ENCODE results near the gene JOSD1.

JOSD1 gene

DNA sequence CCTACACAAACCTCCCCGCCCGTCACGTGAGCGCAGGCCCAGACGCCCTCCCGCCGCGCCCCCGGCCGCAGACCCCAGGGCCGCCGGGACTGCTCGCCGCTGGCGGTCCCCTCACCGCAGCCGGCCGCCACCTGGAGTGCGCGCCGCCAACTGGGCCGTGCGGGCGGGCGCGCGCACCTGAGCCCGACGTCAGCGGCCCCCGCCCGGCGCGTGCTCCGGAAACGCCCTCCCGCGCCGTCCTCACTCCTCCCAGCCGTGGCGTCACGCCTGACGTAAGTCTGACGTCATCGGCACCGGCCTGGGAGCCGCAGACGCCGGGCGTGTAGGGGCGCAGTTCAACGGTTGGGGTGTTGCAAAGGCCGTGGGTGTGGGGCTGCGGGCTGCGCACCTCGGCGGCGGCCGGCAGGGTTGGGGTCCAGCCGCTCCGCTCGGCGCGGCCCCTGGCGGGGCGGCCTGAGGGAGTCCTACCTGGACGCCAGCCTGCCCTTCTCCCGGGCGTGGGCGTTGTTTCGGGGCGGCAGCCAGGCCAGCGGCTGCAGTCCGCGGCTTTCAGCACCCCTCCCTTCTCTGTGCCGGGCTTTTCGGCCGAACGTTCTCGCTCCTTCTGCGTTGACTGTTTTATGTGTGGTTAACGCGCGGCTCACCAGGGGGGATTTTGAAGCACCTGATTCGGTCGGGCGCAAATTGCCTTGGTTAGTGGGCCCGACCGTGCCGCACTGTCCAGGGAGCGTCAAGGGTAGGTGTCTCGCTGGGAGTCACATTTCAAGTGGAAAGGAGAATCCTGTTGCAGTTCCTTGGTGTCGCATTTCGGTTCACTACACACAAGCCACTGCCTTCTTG, at the start of gene JOSD1:
TSS of gene JOSD1 (minus strand) at position 155 of the 840 bp plus-strand sequence. CDS start 956 bp downstream, outside the sequence.
- DNase-seq (ENCODE audit: low read depth, low spot score), result peak; percentile 96

DNA sequence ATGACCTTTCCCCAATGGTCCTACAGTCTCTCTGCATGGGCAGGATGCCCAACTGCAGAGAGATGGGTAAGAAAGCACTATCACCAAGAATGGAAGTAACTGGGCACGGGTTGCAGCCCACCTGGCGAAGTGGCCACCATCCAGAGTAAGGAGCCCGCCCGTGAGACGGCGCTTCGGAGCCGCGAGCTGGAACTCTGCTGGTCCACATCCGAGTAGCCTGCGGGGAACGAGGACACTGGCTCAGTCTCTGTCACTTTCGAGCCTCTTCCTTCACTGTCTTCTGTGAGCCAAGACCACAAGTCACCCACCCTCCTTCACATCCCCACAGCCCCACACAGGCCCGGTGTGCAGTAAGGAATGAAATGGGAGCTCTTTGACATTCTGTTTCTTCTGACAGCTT, 49.4 kb upstream of the JOSD1 start:
- no peak for DNase-seq (ENCODE audit: low read depth, low spot score)

DNA sequence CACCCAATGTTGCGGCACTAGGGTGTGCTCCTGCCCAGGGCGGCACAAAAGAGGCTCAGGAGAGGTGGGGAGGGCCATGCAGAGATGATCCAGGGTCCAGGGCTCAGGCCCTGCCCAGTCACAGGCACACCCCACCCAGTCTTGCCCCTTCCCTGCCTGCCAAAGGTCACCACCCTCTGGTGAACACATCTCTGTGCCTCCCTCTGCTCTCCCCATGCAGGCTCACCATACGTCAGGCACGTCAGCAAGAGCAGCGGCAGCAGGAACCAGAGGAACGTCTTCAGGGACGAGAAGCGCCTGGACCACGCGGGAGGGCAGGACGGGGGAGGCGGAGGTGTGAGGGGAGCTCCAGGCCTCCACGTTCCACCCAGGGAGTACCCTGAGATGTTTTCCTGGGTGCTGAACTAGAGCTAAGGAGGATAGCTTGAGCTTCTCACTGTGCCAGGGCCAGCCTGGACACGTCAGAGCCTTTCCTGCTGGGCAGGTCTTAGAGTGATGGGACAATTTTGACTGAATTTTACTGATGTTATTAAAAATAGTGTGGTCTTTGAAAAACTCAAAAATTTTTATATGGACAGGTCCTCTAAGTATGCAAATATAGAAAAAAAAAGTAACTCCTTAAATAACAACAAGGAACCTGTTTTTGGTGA, 47.9 kb upstream of the JOSD1 start:
- DNase-seq (ENCODE audit: low read depth, low spot score), result no peak

DNA sequence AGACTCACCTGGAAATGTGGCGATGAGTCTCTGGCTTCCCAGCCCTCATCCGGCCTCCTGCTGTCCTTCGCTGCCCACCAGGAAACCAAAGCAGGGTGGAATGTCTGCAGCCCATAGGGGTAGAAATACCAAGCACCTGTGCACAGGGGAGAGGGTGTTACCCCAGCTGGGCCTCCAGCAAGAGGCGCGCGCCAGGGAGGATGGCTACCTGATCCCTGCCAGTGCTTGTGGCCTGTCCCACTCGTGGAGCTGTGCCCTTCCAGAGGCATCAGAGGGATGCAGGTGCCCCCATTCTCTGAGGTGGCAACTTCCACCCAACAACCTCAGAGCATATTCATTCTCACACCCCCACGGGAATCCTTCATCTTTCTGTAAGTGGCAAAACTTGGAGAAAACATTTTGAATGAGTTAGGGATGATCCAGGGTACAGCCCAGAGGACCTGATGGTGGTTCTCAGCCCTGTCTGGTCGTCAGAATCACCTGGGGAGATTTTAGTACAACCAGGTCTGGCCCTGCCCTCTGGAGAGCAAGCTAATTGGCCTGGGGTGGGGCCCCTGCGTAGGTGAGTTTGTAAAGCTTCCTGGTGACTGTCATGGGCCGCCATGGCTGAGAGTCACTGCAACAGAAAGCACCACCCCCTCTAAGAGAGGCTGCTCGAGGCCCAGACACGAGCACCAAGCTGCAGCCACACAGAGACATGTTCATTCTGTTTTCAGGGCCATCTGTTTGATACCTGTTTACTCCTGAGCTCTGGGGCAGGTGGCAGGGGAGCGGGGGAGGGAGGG, 45.1 kb upstream of the JOSD1 start:
- DNase-seq (ENCODE audit: low read depth, low spot score), result no peak

DNA sequence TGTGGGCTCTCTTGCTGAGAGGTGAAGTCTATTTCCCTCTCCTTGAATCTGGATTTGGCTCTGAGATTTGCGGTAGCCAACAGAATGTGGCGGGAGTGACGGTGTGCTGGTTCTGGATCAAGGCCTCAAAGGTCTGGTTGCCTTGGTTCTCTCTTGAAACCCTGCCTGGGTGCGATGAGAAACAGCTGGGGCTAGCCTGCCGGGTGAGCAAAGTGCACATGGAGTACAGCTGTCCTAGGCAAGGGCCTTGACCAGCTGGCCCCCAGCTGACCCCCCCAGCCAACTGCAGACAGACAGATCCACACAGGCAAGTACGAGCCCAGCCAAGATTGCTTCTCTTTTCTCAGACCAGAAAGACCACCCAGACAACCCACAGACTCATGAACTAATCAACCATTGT, 44.2 kb upstream of the JOSD1 start:
- DNase-seq (ENCODE audit: low read depth, low spot score), result no peak

DNA sequence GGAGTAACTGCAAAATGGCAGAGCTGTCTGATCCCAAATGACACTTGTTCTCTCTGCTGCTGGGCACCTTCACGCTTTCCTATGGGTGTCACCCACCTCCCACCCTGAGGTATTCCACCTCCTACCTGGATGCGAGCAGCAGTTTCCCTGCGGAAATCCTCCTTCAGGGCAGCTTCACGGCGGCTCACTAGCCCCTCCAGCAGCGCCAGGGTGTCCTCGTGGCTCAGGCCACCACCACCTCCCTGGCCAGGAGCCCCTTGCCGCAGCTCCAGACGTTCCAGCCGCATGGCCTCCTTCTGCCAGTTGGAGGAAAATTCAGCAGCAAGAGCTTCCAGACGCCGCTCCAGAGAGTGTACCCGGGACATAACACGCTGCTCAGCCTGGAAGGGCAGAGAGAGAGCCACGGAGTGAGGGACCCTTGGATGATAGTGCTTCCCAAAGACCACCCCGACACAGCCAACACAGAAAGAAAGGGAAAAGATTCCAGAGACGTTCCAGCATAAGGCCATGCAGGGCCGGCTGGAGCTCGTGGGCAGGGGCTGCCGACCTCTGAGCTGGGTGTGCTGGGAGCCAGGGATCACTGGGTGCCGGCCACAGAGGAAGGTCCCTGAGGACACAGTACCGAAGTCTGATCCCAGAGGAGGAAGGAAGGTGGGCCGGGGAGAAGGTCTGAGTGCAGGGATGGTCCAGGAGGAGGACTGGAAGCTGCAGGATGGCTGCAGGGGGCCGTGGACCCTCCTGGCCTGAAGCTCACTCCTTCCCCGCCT, 41.6 kb upstream of the JOSD1 start:
- no peak for DNase-seq (ENCODE audit: low read depth, low spot score)

DNA sequence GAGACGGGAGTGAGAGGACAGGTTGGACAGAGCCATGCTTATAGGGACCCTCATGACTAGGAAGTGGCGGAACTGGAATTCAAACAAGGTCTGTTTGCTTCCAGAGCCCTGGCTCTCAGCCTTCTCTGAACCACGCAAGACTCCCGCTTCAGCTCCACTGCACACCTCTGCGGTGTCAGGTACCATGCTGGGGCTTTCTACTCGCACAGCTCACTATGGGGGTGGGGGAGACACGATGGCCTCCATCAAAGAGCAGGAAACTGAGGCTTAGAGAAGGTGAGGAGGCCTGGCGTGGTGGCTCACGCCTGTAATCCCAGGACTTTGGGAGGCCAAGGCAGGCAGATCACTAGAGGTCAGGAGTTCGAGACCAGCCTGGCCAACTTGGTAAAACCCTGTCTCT, 40.8 kb upstream of the JOSD1 start:
- DNase-seq (ENCODE audit: low read depth, low spot score), result no peak

DNA sequence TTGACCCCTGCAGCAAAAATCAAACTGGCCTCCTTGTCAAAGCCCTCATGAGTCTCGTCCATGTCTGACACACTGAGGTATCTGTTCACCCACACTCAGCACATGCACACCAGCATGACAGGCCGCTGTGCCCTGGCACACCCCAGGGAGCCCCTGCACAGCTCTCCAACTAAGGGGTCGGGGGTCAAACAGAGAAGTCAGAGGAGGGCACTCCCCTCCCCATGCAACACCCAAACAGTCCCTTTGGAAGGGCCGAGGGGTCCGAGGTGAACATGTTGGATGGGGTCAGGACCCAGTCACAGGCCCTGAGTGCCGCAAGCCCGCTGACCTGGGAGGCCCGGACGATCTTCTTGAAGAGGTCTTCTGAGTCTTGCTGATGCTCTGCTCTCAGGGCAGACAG, 40.4 kb upstream of the JOSD1 start:
- DNase-seq (ENCODE audit: low read depth, low spot score), result no peak

DNA sequence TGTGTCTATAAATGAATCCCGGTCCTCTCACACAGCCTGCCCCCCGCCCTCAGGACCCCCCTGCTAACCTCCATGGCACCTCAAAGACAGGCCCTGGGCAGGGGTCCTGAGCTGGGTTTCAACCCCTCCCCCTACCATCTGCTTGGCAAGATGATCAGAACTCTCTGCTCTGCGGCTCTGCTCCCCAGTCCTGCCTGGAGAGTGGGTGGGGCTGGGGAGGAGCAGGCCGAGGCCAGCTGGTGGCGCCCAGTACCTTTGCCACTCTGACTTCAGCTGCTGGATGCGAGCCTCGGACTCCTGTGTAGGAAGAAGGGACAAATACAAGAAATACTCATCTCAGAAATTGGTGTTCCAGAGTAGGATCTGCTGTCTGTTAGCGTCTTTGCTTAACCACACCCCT, 40.0 kb upstream of the JOSD1 start:
- DNase-seq (ENCODE audit: low read depth, low spot score), result no peak

DNA sequence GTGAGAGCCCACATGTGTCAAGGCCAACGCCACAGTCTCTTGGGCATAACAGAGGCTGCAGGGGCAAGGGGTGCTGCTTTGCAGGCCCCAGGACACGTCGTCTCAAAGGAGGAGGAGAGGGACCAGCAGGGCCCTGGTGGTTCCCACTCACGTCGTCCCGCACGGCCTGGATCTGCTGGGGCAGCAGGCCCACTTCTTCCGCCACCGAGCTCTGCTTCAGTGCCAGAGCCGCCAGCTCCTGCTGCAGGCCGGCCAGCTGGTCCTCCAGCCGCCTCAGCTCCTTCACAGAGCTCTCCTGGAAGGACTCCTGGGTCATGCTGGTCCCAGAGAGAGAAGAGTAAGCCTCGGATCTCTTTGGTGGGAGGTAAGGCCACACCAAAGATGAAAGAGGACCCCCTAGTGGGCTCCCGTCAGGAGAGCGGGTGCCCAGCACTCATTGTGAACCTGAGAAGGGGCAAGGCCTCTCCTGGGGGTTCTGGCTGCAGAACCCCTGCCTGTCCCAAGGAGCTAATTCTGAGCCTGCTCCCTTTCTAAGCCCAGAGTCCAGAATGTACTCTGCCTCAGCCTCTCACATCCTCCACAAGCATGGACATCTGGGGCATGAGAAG, 39.5 kb upstream of the JOSD1 start:
- no peak for DNase-seq (ENCODE audit: low read depth, low spot score)

DNA sequence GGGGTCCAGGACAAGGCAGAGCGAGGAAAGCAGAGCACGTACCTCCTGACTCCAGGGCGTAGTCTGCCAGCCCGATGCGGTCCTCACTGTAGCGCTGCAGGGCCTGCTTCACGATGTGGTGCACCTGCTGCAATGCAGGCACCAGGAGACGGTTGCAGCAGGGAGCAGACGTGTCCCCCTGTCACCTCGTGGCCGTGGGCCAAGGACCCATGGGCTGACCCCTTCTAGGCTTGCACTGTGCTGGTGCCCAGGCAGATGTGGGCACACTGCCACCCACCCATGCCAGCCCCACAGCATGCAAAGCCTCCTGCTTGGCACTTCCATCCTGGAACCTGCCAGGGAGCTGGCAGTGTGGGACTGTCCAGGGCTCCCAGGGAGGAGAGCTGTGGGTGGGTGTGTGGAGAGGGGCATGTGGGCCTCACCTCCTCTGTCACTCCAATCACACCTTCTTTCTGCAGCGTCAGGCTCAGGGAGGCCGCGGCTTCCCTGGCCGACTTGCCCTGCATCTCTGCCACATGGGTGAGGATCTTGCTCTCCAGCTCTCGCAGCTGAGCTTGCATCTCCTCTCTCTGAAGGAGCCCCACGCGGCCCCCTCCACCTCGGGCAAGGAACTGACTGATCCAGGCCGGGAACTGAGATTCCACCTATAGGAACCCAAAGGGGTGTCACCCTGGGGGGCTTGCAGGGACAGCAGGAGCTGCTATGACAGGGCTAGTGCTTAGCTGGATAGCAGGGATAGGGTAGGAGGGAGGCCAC, 38.7 kb upstream of the JOSD1 start:
- no peak for DNase-seq (ENCODE audit: low read depth, low spot score)

DNA sequence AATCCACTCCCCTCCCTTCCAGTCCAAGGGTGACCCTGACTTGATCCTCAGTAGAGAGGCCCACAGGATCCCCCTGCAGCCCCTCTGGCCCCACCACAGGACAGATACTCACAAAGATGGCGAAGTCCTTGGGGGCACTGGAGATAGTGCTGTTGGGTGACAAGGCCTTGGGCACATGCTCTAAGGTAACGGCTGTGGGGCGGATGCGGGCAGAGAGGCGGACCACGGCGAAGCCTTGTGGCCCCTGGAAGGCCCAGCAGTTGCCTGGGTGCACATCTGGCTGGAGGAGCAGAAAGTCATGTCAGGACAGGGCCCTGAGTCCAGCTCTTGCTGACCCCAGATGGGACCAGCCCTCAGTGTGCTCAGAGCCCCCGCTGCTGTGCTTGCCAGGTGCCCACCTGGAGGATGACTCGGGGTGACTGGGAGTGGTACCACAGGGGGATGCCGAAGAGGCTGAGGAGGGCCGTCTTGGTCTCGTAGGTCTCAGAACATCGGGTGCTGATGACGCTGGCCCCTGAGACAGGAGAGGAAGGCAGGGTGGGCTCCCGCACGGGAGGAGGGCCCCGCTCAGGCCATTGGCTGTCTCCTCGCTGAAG, 37.8 kb upstream of the JOSD1 start:
- DNase-seq (ENCODE audit: low read depth, low spot score), result no peak

DNA sequence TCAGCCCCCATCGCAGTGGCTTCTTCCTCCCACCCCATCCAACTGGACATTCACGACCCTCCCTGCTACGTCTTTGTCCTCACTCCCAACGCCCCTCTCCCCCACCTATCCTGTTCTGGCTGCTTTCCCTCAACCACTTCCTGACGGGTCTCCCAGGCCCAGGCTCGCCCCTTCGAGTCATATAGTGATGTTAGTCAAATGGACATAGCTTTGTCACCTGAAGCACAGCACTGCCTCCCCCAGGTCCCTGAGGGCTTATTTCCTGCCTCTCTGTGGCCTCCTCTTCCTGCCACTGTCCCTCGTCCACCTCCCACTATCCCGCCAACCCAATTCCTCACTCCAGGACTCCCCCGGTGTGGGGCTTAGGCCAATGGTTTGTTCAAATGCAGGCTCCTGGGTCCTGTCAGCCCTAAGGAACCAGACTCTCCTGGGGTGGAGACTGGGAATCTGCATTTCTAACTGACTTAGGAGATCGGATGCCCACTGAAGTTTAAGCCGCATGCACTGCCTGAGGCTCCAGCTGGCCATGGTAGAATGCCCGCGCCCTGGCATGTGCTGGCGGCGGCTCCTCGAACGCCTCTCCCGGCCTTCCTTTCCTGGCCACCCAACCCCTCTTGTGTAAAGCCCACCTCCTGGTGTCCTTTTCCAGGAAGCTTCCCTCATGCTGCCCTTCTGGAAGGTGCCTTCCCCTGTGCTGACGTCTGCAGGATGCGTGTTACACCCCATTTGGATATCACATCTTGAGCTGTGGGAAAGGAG, 36.7 kb upstream of the JOSD1 start:
- no peak for DNase-seq (ENCODE audit: low read depth, low spot score)

DNA sequence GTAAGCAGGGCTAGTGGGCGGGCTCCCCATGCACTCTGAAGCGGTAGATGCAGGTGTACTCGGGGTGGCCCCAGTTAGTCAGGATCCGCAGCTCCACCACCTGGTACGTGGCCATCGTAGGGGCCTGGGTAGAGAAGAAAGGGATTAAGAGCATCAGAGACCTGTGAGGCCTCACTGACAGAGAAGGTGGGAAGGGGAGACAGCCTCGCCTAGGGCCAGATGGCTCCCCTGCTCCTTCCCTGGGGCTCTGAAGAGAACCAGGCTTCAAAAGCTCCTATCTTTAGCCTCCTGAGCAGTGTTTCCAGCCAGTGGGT, 35.5 kb upstream of the JOSD1 start:
- no peak for DNase-seq (ENCODE audit: low read depth, low spot score)

DNA sequence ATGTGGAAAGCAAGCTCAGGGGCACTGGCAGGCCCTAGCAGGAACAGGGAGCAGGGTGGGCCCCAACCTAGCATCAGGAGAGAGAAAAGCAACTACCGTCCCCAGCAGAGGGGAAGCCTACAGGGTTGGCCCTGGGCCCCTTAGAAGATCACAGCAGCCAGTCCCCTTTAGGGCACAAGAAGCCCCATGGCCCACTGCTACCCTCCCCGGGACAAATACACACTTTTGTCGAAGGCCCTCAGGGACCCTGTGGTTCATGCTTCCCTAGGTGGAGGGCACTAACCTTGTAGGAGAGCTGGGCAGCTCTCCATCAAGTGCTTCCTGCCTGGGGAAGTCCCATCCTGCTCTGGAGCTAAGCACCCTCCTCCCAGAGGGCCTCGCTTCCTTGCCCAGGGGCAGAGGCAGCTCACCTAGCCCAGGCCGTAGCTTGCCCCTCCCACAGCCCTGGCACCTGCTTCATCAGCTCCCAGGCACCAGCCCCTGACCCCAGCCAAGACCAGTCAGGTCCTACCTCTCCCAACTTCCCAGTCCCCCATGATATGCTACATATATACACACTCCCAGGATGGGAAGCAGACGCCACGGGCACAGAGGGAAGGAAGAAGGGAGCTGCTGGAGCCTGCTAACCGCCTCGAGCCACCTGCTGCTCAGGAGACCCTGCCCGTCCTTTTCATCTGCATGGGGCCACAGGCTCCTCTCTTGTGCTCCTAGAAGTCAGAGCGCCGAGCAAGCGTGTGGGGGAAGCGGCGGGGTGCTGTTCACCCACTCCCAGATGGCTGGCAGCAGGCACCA, 34.9 kb upstream of the JOSD1 start:
- DNase-seq (ENCODE audit: low read depth, low spot score), result no peak

DNA sequence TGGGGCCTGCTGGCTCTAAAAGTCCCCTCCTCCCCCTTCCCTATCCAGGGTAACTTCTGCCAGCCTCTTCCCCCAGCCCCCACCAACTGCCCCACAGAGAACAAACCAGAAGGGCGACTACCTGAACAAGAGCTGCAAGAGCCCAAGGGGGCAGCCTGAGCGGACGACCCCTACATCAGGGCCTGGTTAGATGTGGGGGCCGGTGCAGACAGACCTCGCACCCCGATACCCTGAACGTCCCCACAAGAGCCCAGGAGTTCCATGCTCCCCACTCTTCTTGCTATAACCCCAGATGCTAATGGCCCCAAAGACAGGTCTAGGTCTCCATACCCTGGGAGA, 34.4 kb upstream of the JOSD1 start:
- no peak for DNase-seq (ENCODE audit: low read depth, low spot score)

DNA sequence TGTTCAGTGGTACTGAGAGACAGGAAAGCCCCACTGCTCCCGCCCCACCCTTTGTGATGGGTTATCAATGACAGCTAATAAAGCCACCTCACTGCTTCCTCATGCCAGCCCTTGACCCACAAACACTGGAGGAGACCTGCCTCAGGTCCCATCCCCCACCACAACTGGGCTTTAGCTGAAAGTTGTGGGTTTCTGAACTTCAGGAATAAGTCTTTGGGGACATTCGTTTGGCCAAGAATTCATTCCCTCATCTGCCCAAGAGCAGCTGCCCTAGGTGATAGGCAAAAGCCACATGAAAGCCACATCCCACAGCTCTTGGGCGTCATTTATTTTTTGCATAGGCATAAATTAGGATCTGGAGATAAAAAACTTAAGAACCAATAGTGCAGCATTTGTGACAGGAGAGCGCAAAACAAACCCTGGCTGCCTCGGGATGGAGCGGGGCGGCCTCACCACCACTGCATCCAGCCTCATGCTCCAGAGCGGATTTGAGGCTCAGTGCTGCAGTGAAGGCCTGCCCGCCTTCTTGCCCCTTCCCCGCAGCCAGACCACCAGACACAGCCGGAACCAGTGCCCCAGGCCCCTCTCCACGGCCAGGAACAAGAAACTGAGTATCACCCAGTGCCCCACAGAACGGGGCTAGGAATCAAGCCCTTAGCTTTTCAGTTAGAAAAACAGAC, 33.8 kb upstream of the JOSD1 start:
- DNase-seq (ENCODE audit: low read depth, low spot score), result no peak

DNA sequence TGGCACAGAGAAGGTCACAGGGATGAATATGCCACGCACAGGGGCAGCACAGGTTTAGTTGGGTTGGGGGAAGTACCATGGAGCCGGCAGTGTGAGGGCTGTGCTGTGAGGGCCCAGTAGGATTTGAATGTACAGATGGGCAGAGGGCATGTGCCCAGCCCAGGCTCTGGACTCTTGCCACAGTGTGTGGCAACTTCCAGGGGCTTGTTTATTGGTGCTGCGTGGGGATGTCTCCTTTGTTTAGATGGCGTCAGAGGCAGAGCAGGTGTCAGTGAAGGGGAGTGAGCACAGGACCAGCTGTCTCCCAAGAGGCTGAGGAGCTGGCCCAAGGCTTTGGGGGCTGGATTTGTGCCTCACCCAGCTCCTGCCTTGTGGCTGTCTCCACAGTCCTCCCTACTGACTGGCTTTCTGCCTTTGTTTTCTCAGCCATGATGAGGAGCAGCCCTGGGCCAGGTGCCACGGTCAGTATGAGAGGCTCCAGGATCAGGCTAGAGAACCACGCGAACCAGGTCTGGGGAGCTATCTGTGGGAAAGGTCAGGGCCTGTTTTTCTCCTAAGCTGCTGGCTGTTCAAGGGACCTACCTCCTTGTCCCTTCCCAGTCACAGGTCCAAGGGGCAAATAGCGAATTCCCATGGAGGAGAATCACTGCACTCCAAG, 33.1 kb upstream of the JOSD1 start:
- DNase-seq (ENCODE audit: low read depth, low spot score), result no peak
